ENCODE data around the gene MACROD2.
"Not testable (repeated sequence)": the region's sequence is repeated elsewhere in the genome, so short reads cannot be mapped to it uniquely, and the experiment has no call there.

MACROD2 gene

DNA sequence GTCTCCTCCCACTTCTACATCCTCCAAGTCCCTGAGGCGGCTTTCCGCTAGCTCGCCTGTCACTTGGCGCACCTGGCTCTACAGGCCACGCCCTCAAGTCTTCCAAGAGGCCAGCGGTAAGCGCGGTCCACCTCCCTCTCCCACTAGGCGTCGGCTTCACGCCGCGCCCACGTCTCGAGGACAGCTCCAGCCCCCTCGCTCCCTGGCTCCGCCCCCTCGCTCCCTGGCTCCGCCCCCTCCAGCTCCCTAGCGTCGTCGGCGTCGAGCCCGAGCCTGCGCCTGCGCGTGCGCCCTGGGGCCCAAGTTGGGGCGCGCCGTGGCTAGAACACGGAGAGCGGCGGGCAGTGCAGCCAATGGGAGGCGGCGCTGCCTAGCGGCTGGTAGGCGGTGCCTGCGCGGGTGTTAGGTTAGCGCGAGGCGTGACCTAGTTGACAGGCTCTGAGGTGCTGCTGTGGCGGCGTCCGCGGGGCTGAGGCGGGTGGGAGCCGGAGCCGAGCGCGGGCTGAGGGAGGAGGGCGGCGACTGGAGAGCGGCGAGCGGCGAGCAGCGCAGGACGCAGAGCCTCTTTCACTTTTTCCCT is at the start of gene MACROD2:
TSS of gene MACROD2 (plus strand) at position 431 of the 580 bp plus-strand sequence.
- no peak for DNase-seq

- no peak for DNase-seq
These were observed 47.6 kb upstream of the MACROD2 start for GRCh38 chr20:13947719-13948118.

- DNase-seq, result no peak
These were observed 42.1 kb upstream of the MACROD2 start for GRCh38 chr20:13953227-13953626.

DNA sequence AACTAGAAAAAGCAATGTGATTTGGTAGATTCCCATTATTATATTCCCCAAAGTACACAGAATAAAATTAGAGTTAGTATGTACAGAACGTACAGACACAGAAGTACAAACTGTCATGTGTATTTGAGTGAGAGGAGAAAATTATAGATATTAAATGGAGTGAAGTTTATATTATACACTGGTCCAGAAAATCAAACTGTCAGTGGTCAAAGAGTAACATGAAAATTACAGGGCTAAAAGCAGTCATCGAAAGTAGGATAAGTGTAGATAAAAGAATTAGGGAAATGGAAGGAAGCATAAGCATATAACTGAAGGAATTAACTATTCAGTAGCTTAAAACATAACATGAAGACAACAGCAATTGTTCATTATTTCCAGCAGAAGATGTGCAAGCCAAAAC is 35.2 kb upstream of the MACROD2 start:
- DNase-seq, result no peak

DNA sequence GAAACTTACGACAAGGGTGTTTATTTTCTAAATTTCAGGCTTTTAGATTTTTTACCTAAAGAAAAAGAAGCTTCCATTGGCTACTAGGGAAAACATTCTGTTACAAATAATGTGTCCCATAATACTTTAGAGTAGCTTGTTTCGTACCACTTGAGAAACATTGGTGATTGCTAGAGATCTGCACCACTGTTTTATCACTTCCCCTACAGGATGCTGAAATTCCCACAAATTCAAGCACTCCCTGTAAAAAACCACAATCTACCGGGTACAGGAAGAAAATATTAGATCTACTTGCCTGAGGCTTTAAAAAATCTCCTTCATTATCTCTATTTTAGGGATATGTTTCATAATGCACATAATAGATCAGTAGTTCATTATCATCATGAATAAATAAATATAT is 34.8 kb upstream of the MACROD2 start:
- no peak for DNase-seq

DNA sequence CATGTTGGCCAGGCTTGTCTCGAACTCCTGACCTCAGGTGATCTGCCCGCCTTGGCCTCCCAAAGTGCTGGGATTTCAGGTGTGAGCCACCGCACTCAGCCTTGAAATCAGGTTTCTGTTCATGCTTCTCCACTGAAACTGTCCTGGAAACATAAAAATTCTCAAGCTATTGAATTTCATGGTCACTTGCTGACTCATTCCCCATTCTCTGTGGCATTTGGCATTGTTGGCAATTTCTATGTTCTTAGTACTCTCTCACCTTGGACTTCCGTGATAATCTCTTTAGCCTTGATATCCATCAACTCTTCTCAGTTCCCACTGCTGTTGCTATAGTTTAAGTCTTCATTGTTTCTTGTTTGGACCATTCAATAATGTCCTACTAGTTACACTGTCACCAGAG is 11.1 kb upstream of the MACROD2 start:
- no peak for DNase-seq

GRCh38 chr20:13990465-13990864 is 4.9 kb upstream of the MACROD2 start, which contains the start of gene SEL1L2:
Gene SEL1L2, minus strand, starts transcription at chr20:13990614. Its CDS starts 80 bp downstream, at chr20:13990534.
- DNase-seq, result no peak

- no peak for DNase-seq
These were observed 4.0 kb upstream of the MACROD2 start for GRCh38 chr20:13991311-13991710.

DNA sequence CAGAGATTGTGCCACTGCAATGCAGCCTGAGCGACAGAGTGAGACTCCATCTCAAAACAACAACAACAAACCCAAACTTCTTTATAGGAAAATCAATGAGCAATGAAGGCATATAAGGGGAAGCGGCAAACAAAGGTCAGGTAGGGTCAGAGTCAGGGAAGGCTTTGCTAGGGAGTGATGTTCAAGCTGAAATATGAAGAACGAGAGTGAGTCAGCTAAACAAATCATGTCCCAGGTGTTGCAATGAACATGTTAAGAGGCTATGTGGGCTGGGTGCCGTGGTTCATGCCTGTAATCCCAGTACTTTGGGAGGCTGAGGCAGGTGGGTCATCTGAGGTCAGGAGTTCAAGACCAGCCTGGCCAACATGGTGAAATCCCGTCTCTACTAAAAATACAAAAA is 3.4 kb upstream of the MACROD2 start:
- not testable (repeated sequence) for DNase-seq

DNA sequence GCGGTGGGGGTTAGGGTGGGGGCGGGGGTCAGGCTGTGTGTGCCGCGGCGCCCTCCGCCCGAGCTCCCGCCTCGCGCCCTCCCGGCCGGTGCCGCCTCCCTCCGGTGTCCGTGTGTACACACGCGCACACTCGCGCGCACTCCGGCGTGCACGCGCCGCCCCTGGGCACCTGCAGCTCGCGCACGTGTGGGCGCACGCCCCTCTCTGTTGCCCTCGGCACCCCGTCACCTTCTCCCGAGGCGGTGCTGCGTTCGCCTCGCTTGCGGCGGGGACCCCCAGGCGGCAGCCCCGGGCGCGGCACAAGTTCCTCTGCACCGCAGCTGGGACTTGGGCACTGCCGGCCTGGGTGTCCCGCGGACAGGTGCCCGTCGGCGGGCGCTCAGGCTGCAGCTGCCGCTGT is 525 bp downstream of the MACROD2 start:
- DNase-seq, result no peak

DNA sequence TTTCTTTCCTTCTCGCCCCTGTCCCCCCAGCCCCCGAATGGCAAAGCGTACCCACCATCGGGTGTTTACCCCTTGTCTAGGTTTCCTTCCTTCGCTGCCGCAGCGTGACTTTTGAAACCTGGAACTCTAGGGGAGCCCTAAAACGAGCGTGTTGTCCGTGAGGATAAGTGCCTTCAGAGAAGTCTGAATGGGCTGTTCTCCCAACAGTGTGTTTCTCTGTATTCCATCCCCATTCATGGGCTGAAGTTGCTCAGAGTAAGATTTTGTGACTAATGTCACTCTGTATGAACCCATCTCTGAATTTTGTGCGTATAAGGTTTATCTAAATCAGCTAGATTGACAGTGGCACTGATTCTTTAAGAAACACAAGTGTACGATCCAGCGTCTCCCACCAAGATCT is 949 bp downstream of the MACROD2 start:
- DNase-seq, result no peak

GRCh38 chr20:14000917-14001316 is 5.6 kb downstream of the MACROD2 start:
- no peak for DNase-seq

- no peak for DNase-seq
These were observed 10.7 kb downstream of the MACROD2 start for GRCh38 chr20:14005996-14006395.

- DNase-seq, result no peak
These were observed 13.9 kb downstream of the MACROD2 start for GRCh38 chr20:14009208-14009607.

- DNase-seq, result no peak
These were observed 17.4 kb downstream of the MACROD2 start for GRCh38 chr20:14012671-14013070.

- no peak for DNase-seq
These were observed 35.7 kb downstream of the MACROD2 start for GRCh38 chr20:14030991-14031390.

DNA sequence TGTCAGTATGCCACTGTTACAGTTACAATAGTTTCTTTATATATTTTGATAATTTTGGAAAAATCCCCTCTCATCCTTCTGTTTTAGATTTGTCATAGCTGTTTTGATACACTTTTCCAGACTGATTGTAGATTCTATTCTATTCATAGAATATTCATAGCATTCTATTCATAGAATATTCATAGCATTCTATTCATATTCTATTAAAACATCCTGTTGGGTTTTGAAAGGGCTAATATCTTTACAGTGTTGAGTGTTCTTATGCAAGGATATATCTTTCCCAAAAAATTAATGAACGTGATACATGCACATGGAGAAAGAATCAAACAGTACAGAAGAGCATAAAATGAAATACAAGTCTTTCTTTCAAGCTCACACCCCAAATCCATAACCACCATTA is 38.0 kb downstream of the MACROD2 start:
- no peak for DNase-seq

DNA sequence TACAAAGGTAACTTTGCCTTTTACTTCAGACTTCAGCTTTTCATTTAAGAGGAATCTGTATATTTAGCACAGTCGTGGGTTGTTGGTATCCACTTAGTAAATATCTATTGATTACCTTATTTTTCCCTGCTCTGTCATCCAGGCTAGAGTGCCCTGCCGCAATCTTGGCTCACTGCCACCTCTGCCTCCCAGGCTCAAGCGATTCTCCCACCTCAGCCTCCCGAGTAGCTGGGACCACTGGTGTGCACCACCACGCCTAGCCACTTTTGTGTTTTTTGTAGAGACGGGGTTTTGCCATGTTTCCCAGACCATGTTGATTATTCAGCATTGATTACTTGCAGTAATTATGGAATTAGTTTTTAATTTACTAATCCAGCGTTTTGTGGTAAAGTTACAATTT is 41.3 kb downstream of the MACROD2 start:
- no peak for DNase-seq

- not testable (repeated sequence) for DNase-seq
These were observed 49.5 kb downstream of the MACROD2 start for GRCh38 chr20:14044712-14045276.

DNA sequence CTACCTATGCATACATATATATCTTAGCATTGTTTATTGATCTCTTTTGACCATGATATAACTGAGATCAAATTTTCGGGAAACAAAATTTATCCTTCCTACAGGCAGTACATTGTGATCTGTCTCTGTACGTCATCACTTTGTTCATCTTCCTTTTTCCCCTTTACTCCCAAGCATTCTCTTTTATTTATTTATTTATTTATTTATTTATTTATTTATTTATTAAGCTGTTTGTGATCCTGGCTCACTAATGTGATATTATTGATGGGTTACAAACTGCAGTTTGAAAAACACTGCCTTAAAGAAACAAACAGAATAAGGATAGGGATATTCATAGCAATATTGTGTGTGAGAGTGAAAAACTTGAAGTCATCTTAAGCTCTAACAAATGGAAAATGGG is 51.2 kb downstream of the MACROD2 start:
- DNase-seq, result no peak

GRCh38 chr20:14049111-14049510 is 53.8 kb downstream of the MACROD2 start:
- no peak for DNase-seq

DNA sequence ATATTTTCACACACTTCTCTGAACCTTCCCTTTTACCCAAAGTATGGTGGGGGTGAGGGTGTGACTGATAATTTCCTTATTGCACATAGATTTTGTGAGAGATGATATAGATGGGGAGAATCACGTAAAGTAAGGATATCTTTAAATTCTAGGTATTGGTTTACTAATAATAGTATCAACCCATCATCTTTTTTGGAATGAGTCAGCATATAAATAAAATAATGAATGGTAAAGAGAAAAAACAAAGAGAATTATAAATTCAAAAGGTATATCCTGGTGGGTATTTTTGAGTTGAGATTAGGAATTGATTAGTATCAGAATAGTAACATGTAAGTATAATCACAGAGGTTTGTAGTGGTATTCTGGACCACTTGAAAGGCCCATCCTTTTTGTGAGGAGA is 56.1 kb downstream of the MACROD2 start:
- DNase-seq, result no peak

DNA sequence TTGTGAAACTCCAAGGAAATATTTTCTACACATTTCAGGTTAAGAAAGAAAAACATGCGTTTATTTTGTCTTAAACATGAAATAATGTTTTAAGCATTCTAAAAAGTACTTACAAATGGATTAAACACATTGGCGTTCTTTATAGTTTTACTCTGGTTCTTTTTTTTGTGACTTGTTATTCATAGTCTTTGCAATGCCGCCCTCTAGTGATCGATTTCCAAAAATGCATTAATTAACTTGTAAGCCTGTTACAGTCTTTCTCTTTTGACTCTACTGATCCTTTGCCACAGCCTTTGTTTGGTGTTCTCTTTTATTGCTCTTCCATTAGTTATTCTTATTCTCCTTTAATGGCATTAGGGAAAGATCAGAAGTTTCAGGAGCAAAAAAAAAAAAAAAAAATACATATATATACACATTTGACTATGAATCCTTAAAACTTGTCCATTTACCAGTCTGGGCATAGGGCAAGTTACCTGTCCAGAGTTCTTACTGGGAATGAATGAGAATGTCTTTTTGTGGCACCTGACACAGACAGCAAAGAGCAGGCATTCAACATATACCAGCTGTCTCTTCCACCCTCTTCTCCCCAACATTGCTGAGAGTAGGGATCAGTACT is 59.9 kb downstream of the MACROD2 start:
- DNase-seq, result no peak

DNA sequence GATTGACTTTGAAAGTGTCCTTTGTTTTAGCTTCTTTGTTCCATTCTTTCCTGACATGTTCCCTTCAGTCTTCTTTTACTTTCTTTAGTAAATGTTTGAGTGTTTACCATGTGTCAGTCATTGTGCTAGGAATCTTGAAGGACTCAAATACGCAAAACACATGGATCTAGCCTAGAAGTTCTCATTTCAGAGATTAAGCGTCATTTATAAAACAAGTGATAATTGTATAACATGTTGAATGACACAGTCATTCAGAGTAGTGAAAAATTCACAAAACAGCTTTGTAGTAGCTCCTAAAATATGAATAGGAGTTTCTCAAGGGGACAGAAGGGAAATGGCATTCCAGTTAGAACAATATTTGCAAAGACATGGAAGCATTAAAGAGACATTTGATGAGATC is 66.9 kb downstream of the MACROD2 start:
- DNase-seq, result no peak

- DNase-seq, result no peak
These were observed 67.5 kb downstream of the MACROD2 start for GRCh38 chr20:14062786-14063185.
